ENCODE results near the gene RPL15.
"Not testable (repeated sequence)": the region's sequence is repeated elsewhere in the genome, so short reads cannot be mapped to it uniquely, and the experiment has no call there.

RPL15 gene

DNA sequence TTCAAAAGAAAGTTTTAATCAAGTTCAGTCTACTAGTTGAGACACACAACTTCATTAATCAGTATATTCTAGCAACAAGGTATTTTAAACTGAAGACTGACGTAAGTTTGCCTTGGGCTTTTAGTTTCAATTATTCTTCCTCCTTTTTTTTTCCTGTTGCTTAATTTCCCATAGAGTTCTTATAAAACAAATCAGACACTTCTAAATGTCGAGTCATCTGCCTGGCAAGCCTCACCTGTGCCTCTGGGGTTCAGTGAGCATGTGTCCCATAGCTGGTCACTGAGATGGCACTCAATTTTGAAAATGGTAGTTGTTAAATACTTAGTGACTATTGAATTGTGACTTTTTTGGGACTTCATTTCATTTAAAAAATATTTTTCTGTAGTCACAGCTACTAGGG is 27.5 kb upstream of the RPL15 start:
- DNase-seq (ENCODE audit: low read depth, low spot score) = no peak

DNA sequence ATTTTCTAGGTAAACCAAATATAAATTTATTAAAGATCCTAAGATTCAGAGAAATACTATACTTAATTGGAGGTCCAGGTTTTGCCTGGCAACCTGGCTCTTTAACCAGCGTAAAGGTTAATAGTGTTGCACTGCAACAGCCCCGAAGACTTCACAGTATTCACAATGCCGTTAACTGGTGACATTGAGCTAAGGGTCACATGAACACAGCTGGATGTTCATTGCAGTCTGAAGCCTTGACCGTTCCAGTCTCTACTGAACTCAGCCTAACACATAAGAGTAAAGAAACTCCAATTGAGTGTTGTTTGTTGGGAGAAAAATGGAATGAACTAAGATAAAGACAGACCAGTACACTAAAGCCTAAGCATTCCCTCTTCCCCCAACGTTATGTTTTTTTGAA is 27.0 kb upstream of the RPL15 start:
- DNase-seq (ENCODE audit: low read depth, low spot score) = no peak

DNA sequence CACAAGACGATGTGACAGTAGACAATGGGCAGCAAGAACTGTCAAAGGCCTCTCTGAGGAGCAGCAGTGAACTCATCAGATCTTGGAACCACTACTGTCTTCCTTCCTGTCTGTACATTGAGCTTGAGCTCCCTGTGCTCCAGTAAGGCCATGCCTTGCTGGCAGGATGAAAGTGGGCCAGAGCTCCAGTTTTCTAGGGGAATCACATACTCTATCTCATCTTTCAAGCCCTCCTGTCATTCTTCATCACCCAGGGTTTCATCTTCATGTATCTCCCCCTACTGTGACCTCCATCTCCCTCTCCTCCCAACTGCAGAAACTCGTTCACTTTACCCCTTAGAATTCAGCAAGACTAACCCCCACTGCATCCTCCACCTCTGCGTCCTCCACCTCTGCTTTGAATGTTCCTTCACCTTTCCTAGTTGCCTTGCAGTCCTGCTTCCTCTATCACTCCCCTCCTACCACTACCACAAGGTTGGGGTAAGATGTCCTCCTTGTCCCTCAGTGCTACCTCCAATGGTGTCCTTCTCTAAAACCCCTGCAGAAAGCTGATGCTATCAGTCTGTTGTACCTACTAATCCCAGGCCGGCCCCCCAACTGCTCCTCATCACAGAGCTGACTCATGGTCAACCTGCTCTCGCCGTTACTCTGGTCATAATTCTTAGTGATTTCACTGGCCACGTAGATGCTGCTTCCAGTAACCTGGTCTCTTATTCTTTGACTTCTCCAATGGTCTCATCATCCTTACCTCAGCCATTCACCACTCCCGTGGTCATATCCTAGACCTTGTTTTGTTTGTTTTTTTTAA is 22.5 kb upstream of the RPL15 start:
- no peak for DNase-seq (ENCODE audit: low read depth, low spot score)

DNA sequence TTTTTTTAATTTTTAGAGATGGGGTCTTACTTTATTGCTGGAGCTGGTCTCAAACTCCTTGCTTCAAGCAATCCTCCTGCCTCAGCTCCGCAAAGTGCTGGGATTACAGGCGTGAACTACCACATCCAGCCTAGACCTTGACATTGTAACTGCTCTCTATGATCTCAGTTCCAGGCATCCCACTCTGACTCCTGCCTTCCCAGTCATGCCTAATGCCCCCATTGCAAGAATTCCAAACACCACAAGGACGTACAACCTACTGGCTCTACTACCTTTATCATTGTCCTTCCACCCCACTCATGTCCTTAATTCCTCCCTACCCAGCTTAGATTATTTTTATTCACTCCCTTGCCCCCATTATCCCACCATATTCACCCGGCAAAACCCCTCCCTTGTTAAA is 21.8 kb upstream of the RPL15 start:
- no peak for DNase-seq (ENCODE audit: low read depth, low spot score)

DNA sequence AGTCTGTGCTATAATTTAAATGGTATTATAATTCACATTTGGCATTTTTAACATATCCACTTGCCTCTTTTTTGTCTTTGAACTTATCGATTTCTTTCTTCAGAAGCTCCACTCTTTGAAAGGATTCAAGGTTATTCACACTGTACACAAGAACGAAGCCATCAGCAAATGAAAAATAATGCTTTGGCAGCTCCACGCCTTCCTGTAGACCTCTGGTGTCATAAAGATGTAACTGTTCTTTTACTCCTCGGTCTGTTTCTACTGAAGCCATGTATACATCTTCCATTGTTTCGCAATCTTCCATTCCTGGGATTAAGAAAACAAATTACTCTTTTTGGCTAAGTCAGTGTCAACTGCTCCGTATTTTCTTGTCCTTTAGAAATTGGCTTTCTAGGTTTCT is 16.2 kb upstream of the RPL15 start:
- no peak for DNase-seq (ENCODE audit: low read depth, low spot score)

DNA sequence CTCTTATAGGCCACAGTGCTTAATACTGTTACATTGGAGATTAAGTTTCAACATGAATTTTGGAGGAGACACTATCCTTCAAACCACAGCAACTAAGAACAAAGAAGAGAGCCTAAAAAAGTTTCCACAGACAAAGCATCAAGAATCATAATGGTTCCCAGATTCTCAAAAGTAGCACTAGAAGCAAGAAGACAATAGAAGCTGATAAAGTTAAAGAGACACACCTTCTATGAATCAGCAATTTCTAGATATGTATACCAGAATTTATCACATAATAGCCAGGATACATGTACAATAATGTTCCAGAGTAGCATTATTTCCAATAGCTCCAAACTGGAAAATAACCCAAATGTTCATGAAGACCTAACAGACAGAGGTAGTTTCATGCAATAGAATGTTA is 12.4 kb upstream of the RPL15 start:
- DNase-seq (ENCODE audit: low read depth, low spot score) = no peak

DNA sequence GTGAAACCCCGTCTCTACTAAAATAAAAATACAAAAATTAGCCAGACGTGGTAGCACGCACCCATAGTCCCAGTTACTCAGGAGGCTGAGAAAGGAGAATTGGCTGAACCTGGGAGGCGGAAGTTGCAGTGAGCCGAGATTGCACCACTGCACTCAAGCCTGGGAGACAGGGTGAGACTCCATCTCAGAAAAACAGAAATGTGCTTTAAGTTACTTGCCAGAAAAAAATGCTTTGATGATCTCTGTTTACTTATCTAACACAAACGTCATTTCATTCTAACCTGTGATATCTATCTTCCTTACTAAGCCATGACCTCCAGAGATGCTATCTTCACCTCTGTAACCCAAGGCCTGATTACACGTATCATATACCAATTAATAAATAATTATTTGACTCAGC is 7.6 kb upstream of the RPL15 start:
- DNase-seq (ENCODE audit: low read depth, low spot score) = no peak

DNA sequence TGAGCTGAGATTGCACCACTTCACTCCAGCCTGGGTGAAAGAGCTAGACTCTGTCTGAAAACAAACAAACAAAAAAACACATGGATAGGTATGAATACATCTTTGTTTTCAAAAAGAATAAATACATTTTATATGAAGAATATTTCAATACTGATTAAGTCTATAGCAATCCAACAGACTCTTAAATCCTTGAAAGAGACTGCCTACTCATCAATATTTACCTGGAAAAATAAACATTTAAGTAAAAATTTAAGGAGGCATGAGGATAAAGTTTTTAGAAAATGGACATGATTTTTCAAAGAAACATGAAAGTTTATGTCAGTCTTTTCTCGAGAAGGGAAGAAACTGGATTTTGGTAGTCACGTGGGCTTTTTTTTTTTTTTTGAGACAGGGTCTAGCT is 5.5 kb upstream of the RPL15 start:
- no peak for DNase-seq (ENCODE audit: low read depth, low spot score)

DNA sequence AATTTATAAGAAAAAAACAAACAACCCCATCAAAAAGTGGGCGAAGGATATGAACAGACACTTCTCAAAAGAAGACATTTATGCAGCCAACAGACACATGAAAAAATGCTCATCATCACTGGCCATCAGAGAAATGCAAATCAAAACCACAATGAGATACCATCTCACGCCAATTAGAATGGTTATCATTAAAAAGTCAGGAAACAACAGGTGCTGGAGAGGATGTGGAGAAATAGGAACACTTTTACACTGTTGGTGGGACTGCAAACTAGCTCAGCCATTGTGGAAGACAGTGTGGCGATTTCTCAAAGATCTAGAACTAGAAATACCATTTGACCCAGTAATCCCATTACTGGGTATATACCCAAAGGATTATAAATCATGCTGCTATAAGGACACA is 4.6 kb upstream of the RPL15 start:
- not testable (repeated sequence) for DNase-seq (ENCODE audit: low read depth, low spot score)

DNA sequence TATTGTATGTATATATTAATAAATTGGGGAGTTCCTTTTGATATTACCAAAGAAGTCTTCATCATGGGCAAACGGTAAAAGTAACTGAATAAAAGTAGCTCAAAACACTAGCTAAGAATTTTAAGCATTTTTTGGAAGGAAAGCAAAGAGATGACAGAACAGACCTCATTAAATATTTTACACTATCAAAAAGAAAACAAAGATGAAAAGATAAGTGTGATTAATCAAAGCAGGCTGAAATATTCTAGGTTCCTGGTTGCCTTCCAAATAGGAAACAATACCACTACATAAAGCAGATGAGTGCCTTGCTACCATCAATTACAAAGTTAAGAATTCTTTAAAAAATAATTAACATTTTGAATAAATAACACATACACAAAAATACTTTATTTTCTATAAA is 3.8 kb upstream of the RPL15 start:
- no peak for DNase-seq (ENCODE audit: low read depth, low spot score)

DNA sequence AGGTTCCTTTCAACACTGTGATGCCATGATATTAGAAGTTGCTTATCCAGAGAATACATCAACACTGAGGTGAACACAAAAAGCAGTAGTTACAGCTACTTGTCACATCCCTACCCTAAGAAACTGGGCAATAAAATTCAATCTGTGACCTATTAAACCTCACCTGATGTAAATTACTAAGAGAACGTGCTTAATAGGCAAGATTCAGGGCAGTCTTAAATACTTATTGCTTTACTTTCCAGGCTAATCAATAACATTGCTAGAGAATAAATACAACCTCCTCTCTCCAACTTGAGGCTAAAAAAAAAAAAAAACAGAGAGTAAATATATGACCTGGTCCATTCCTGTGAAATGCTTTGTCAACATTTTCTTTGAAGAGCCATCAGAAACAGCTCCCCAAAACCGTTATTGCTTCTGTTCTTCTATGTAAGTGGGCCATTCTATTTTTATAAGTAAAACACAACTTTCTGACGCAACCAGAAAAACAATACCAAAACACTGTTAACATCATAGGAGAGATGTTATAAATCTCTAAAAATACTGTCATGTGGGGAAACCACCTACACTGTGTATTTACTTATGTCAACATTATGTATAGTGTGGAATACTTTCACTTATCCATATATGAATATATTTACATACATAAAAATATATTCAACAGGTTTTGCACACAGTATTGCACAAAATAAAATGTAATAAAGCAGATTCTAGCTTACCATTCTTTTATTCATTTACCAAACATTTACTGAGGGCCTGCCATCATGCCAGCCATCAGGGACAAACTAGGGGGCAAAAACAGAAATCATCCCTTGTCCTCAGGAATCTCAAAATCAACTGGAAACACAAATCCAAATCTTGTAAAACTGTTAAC is 2.8 kb upstream of the RPL15 start:
- DNase-seq (ENCODE audit: low read depth, low spot score) = no peak

DNA sequence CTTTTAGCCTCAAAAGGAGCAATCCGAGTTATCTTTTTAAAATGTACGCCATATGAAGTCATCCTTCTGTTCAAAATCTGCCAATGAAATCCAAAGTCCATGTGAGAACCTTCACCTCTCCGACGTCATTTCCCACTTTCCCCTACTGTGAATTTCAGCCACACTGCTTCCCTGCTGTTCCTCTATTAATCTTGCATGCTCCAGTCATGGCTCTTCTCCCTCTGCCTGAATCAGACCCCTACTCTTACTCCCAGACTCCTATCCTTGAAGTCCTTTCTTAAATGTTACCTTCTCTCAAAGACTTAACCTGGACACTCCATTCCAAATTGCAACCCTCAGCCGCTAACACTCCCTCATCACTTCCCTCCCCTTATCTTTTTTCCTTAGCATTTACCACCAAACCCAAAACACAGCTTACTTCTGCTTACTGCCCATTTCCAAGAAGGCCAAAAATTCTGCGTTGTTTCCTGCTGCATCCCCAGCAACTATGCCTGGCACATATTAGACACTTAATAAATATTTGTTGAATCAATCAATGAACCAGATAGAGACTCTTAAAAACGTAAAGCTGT is 1.3 kb upstream of the RPL15 start:
- no peak for DNase-seq (ENCODE audit: low read depth, low spot score)

DNA sequence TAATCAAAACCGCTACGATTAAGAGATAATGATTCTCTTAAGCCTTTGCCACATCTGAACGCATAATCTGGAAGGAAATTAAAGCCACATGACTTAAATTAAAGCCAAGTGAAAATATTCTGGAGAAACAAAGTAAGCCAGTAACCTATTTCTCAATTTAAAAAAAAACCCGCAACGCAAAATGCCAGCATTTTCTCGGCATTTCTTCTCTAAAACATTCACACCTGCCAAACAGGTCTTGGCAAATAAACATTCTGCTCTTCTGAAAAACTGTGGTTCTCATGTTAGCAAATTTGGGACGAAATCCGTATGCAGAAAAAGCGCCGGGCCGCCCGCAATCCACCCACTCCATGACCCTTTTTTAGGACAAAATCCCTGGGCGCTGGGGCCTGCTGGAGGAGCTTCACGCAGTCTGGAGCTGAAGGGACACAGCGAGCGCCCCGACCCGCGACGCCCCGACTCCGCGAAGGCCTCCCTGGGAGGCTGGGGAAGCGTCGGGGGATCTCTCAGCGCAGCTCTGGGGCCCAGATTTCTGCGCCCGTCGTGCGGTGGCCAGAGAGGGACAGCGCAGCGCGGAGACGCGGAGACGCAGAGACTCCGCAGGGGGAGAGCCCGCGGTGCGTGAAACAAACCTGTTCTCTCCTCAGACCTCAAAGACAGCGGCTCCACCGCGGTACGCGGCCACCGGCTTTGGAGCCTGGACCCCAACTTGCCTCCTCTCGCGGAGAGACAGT is 613 bp upstream of the RPL15 start:
- no peak for DNase-seq (ENCODE audit: low read depth, low spot score)

DNA sequence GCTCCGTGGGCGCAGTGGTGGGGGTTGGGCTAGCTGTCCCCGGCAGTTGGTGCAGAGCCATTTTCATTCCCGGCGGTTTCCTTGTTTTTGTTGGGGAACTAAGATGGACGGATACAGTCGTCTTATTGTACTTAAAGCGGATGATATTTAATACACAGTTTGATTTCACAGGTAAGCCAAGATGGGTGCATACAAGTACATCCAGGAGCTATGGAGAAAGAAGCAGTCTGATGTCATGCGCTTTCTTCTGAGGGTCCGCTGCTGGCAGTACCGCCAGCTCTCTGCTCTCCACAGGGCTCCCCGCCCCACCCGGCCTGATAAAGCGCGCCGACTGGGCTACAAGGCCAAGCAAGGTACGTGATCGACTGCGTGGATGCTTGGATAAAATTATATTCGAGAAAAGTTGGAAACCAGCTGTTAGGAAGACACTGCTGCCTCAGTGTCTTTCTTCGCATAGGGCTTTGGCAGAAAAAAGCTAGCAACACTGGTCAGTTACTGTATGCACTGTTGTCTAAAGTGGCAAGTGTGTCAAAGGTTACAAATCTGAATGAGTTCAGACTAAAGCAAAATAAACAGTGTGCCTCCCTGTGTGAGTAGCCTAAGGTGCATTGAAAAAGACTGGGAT is 859 bp downstream of the RPL15 start:
- peak; percentile 70 for DNase-seq (ENCODE audit: low read depth, low spot score)

DNA sequence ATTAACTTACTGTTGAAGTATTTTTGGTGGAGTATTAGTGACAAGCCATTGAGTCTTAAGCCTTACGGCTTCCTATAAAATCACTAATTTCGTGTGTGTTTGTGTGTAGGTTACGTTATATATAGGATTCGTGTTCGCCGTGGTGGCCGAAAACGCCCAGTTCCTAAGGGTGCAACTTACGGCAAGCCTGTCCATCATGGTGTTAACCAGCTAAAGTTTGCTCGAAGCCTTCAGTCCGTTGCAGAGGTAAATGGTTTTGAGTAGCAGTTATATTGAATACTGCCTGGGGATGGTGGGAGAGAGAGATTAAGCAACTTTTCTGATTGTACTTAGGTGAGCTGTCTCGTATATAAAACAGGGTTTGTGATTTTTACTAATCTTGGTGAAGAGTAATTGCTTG is 1.4 kb downstream of the RPL15 start:
- not testable (repeated sequence) for DNase-seq (ENCODE audit: low read depth, low spot score)

DNA sequence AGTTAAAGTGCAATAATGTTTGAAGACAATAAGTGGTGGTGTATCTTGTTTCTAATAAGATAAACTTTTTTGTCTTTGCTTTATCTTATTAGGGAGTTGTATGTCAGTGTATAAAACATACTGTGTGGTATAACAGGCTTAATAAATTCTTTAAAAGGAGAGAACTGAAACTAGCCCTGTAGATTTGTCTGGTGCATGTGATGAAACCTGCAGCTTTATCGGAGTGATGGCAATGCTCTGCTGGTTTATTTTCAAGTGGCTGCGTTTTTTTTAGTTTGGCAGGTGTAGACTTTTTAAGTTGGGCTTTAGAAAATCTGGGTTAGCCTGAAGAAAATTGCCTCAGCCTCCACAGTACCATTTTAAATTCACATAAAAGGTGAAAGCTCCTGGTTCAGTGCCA is 2.7 kb downstream of the RPL15 start:
- no peak for DNase-seq (ENCODE audit: low read depth, low spot score)

DNA sequence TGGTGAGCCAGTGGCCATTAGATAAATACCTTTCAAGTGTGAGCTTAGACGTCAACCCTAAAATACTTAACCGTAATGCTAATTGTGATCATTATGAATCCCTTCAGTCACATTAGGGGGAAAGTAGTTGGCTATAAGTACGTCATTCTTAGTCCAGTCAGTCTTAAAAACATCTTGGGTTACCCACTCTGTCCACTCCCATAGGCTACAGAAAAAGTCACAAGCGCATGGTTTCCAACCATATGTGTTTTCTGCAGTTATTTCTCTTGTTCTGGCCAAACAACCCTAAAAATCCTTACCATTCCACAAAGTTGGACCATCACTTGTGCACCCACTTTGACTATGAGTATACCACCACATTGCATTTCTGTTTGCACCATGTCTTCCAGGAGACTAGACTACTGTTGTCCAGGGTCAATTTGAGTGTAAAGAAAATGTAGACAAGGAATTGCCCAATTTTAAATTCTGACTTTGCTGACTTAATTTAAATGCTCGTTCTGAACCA is 3.3 kb downstream of the RPL15 start:
- no peak for DNase-seq (ENCODE audit: low read depth, low spot score)

DNA sequence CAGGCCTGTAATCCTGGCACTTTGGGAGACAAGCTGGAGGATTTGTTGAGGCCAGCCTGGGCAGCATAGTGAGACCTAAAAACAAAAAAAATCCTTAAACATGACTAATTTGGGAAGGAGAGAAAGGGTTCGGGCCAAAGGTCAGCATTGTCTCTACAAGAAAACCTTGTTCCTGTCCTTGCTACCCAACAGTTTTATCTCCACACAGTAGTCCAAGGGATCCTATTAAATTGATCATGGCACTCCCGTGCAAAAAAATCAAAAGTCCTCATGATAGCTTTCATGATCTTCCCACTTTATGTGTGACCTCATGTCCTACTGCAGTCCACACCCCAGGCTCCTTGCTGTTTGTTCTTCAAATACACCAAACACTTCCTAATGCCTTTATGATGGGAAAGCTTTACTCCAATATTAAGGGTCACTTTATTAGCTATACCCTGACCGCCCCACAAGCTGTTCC is 4.2 kb downstream of the RPL15 start:
- no peak for DNase-seq (ENCODE audit: low read depth, low spot score)

DNA sequence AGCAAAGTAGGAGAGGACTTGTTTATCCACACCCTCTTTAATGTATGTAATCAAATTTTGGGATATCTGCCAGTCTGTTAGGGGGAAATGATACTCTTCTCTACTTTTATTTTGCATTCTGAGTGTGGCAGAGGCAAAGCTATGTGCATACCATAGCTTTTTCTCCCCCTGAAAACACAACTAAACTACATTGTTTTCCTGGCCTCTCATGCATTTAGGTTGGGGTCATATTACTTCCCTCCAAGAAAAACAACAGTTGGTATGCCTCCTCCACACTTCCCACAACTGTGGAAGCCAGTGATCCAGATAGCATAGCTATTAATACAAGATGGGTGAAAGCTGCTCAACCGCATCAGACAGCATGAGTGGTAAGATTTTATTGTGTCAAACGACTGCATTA is 6.9 kb downstream of the RPL15 start:
- peak; percentile 82 for DNase-seq (ENCODE audit: low read depth, low spot score)

DNA sequence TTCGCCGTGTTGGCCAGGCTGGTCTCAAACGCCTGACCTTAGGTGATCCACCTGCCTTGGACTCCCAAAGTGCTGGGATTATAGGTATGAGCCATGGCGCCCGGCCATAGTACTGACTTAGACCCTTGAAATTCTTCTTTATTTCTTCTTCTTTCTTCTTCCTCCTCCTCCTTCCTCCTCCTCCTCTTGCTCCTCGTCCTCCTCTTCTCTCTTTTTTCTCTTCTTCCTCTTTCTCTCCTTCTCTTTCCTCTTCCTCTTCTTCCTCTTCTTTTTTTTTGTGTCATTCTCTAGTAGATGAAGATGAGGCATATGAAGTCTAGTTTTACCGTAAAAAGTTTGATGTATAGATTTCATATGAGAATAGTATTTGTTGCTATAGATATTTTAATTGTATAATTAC is 9.3 kb downstream of the RPL15 start:
- no peak for DNase-seq (ENCODE audit: low read depth, low spot score)

DNA sequence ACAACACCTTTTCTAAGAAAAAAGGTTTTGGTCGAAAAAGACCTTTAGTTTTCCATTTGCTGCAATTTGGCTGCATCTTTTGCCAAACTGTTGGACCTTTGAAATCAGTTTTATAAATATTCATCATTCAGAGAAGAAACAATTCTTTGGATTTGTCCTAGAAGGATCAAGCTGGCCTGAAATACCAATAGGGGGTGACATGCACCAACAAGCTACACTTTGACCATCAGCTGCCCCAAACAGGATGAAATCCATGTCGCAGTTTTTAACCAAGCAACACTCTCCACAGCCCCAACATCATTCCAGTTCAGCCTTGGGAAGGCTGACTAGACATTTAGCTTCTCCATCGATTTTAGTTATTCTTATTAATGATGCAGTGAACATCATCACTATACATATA is 9.8 kb downstream of the RPL15 start:
- no peak for DNase-seq (ENCODE audit: low read depth, low spot score)
